Fibroblast of the aortic adventitia (primary cell): ENCODE measurements around the gene DHX58. TPM values are rescaled to one million over a fixed set of nuclear protein-coding genes. Genes with fewer than 3 reads are reported as not detected.
A peak's percentile ranks its signal among the peaks of the same experiment; 100 is the strongest.

Source experiments
- DNase-seq: peaks from one replicate; pipeline ENCODE4 v3.0.0-alpha.2; 2010; ENCODE audit warnings: low read depth
- H3K4me3 ChIP-seq: 2 replicates; pipeline ENCODE4 v1.5.1; 2011; ENCODE audit warnings: low read depth, mild to moderate bottlenecking, control low read depth, low read length, moderate library complexity
- CTCF ChIP-seq: IDR thresholded peaks from 2 replicates; pipeline ENCODE4 v1.5.1; 2011; ENCODE audit warnings: mild to moderate bottlenecking, low read length, control low read depth, inconsistent platforms; ENCODE audit not compliant: insufficient read depth
- total RNA-seq: library from RNA; depleted of rRNA; stranded (reverse); fragments of >200 nt; gene quantifications from 2 replicates; pipeline ENCODE4 v1.2.3, GENCODE V29; 2012; ENCODE audit warnings: low replicate concordance

Gene DHX58
- total RNA-seq, 1 donor, result 11.3 TPM

DNA sequence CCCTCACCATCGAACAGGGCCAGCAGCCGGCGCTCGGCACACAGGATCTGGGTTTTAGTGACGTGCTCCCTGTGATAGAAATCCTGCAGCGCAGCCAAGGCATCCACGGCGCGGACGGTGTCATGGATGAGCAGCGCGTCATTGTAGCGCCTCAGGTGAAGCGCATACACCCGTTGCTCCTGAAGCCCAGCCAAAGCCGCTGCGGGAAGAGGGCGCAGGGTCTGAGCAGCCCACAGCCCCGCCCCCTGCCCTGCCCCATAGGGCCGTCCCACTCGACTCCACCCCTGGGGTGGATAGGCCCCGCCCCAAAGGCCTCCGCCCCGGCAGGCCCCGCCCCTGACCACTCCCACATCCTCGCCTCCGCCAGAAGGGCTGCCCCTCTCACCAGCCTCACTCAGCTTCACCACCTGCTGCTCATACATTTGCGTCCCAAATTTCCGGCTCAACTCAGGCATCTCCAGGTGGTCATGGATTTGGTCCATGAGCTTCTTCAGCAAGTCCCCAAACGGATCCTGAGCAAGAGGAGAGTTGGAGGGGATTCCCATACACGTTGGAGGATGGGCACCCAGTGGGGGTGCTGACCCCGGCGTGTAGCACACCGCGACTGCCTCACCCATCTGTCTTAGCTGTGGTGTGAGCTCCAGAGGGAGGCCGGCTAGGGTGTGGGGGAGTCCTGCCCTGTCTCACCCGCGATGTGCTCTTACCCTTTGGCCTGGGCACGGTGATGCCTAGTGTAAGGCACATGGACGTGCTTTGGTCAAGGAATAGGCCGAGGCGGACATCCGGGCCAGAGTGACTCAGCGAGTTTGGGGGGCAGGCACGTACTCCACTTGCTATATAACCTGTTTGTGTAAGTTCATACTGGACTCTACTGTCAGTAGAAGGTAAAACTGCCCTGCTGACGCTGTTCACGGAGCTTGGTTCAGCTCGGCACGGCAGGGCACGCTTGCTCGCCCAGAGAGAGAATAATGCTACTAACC is 4.6 kb downstream of the DHX58 start:
- no peak for DNase-seq
- no peak for TF ChIP-seq CTCF
- H3K4me3 ChIP-seq, result no peak overlapping the region

DNA sequence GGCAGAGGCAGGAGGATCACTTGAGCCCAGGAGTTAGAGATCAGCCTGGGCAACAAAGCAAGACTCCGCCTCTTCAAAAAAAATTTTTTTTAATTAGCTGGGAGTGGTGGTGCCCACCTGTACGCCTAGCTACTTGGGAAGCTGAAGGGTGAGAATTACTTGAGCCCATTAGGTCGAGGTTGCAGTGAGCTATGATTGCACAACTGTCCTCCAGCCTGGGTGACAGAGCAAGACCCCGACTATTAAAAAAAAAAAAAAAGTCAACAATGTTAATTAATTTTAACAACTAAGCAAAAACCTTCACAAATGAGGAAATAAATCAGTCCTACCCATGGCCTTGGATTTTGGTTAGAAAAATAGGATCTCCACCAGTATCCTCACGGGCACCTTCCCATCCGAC is 5.4 kb downstream of the DHX58 start:
- DNase-seq, result no peak
- TF ChIP-seq CTCF, result no peak
- H3K4me3 ChIP-seq, result no peak overlapping the region

DNA sequence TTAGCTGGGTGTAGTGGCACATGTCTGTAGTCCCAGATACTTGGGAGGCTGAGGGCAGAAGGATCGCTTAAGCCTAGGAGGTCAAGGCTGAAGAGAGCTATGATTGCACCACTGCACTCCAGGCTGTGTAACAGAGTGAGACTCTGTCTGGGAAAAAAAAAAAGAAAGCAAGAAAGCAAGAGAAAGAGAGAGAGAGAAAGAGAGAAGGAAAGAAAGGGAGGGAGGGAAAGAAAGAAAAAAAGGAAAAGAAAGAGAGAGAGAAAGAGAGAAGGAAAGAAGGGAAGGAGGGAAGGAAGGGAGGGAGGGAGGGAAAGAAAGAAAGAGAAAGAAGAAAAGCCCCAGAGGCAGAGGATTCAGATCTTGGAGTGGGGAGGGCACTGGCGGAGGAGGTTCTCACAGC is 6.5 kb downstream of the DHX58 start:
- DNase-seq, result no peak
- TF ChIP-seq CTCF, result no peak
- H3K4me3 ChIP-seq, result no peak overlapping the region

DNA sequence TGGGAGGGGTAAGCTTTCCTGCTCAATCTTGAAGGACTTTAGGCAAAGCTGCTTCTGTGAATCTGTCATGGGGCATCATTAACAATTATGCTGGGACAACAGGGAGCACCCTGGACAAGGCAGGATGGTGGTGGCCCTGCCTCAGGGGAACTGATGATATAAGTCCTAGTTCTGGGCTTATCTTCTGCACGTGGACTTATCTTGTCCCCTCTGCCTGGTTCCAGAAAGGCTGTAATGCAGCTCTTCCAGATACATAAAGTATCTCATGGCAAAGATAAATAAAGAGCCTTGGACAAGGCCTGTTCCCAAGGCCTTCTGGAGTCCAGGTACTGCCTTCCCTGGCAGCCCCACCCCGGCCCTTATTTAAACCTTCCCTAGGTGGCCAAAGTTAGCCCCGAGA is 8.2 kb downstream of the DHX58 start:
- TF ChIP-seq CTCF, result no peak
- H3K4me3 ChIP-seq, result no peak overlapping the region
- no peak for DNase-seq

- no peak overlapping the region for H3K4me3 ChIP-seq
- no peak for TF ChIP-seq CTCF
- DNase-seq, result no peak
These were observed 9.1 kb downstream of the DHX58 start for GRCh38 chr17:42103221-42103954.

DNA sequence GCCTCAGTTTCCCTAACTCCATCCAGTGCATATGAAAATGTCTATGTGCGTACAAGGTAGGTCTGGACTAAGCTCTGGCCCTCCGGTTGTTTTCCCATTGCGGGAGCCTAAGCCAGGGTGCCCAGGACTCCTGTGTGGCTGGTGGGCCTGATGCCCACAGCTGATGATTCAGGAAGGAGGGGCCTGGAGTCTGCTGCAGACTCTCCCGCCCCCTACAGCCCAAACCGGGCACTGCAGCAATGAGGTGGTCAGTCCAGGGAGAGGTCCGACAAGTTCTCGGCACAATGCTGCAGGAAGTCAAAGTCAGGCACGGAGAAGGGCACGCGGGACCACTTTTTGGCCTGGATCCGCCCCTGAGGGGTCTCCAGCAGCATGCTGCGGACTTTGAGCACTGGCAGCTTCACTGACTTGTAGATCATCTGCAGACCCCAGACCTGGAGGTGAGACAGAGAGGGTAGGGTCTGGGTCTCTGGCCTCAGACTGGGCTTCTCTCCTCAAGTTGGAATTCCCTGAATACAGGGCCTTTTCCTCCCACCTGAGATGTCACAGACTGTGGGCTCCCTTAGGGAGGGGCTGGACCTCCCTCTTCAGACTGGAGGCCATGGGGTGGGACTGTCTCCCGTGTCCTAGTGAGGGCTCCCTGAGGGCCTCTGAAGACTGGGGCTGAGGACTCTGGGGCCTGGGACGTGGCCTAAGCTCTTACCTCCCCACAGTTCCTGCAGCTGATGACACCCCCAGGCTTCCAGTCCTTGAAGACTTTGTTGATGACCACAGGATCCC is 10.8 kb downstream of the DHX58 start:
- TF ChIP-seq CTCF, result peak; percentile 97
- DNase-seq, result peak; percentile 74
- no peak overlapping the region for H3K4me3 ChIP-seq
